Adipose tissue (tissue), 3 donors: ENCODE measurements around the gene DUSP8. TPM values are rescaled to one million over a fixed set of nuclear protein-coding genes. Genes with fewer than 3 reads are reported as not detected.

Source experiments
- H3K27ac ChIP-seq: one replicate; pipeline ENCODE4 v1.5.1; 2013; ENCODE audit warnings: low read depth, low read length
- WGBS, 3 donors: extraction: QIAGEN DNeasy Blood & Tissue Kit; methylation state at CpG; one replicate each; pipeline ENCODE4 v1.1.7; 2013; 5-methylcytosine and 5-hydroxymethylcytosine counted together
- polyA plus RNA-seq, 3 donors: library from polyadenylated mRNA; stranded (reverse); fragments of 200-250 nt; gene quantifications; one replicate each; pipeline ENCODE4 v1.2.3, GENCODE V29; 2013
- donor health status: healthy with polysubstance abuse.
- donor health status: Bipolar disorder and iron deficiency.
- donor health status: healthy.

The DUSP8 gene
- polyA plus RNA-seq, 3 donors = 4.2 to 7.5 (median 4.3) TPM

DNA sequence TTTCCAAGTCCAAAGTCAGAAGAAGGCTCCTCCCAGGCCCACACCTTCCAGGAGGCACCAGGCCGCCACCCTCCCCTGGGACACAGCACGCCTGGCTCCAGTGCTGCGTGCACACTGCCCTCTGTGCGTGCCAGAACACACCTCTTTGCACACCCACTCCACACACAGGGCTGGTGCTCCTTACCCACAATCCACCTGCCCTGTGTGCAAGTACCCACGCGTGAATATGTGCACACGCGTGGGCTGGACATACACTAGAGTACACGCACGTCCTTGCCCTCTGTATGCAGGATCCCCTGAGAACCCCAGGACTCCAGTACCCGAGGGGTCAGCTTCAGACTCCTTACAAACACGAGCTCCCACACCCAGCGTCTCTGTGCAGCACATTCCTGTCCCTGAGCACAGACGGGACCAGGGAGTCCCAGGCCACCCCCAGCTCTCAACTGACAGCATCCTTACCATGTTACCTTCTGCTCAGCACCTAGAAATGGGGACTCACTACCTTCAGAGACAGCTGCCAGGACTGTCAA, 2.8 kb downstream of the DUSP8 start:
- H3K27ac ChIP-seq = no peak overlapping the region
- WGBS, 3 donors = 72 to 82% (median 77%) methylated on average over 14 of the region's 14 CpGs

DNA sequence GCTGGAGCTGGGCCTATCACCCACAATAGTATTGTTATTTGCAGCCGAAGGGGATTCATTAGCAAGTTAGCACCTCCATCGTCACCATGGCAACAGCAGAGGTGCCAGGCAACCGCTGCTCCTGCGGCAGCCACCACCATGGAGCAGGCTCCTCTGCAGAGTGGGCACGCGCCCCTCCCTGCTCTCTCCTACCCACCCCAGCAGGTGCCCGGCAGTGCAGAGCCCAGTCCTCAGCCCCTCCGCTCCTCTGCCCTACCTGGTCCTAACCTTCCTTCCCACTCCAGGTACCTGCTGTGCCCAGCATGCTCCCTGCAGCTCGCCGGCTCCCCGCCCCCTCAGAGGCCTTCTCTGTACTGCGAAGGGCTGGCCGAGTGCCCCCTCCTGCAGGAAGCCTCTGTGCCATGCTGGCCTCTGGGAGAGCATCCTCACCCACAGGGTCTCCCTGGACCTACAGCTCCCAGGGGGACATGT, 3.6 kb downstream of the DUSP8 start:
- WGBS, 3 donors = 62 to 74% (median 69%) methylated on average over 12 to 13 of the region's 13 CpGs
- H3K27ac ChIP-seq = no peak overlapping the region

DNA sequence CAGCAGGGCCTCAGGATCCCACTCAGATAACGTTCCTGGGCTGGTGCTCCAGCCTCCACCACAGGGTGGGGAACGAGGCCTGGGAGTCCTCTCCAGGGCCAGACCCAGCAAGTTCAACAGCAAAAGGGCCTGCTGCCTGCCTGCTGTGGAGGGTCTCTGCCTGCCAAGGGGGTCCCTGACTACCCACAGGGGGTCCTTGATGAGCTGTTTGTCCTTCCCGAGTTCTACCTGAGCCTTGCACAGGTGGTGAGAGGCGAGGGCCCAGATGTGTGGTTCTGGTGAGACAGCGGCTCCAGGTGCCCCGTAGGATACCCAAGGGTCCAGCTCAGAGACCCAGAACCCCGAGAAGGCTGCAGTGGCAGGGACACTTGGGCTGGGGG, 4.4 kb downstream of the DUSP8 start:
- WGBS, 3 donors = 74 to 79% (median 75%) methylated on average over 7 of the region's 7 CpGs

DNA sequence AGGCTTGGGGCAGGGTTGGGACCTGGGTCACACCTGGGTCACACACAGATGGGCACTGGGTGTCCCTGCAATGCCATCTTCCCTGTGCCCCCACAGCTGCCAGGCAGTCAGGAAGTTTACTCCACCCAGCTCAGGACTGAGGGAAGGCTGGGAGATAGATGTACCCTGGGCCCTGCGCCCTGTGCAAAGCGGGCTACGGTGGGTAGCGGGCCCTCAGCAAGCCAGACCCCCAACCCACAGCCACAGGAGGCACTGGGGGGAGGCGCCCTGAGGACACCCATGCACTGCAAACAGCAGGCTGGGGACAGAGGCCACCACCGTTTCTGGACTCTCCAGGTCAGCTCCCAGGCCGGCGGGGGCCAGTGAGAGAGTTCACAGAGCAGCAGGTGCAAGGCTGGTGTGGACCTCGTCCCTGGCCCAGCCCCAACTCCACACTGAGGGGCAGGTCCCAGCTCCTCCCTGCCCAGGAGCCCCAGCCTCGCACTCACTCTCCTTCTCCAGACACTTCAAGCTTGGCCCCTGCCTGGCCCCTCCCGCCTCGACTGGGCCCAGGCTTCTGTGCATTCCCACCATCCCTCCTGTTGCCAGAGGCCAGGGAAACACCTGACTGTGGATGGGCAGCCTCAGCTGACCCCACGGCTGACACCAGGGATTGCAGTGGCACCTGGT, 4.9 kb downstream of the DUSP8 start:
- H3K27ac ChIP-seq = no peak overlapping the region
- WGBS, 3 donors = 70 to 86% (median 81%) methylated on average over 13 of the region's 13 CpGs

More for the DNA sequence above, 4.4 kb downstream of the DUSP8 start:
- H3K27ac ChIP-seq = no peak overlapping the region

DNA sequence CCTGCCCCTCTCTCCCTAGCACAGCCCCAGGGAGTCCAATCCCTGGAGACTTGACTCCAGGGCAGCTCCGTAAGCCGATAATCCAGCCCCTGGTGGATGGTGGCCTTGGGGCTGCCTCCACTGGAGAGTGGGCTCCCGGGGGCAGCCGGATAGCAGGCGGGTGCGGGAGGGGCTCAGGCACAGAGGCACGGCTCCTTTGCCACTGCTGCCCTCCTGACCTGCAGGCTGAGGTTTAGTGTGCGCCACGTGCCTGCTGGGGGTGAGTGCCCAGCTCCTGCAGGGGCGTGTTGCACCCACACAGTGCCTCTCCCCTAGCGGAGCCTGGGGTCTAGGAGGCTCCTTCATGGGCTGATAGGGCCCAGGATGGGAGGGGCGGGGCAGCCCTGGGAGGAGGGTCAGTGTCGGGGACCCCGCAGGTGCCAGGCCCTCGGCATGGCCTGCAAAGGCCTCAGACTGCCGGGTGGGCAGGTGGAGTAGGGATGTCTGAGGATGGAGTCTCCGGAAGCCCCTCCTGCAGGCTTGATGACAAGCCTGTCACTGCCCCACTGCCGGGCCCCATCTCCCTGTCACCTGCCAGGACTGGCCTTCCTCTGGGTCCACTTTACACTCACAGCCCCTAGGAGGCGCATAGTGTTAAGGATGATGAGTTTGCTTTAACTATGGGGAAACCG, 5.6 kb downstream of the DUSP8 start:
- WGBS, 3 donors = 75 to 80% (median 80%) methylated on average over 16 to 20 of the region's 20 CpGs
- H3K27ac ChIP-seq = no peak overlapping the region

DNA sequence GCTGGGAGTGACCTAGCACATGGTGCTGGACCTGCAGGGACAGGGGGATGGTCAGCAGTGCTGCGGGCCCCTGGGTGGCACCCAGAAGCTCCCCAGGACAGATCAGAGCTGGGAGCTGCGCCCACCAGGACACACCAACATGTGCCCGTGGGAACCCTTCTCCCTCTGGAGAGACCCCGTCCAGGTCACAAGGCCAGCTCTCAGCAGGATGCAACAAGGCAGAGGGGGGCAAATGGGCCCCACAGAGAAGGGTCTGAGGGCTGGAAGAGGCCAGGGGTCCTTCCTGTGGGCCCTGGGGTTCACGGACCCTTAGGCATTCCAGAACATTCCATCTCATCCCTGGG, 6.2 kb downstream of the DUSP8 start:
- no peak overlapping the region for H3K27ac ChIP-seq

DNA sequence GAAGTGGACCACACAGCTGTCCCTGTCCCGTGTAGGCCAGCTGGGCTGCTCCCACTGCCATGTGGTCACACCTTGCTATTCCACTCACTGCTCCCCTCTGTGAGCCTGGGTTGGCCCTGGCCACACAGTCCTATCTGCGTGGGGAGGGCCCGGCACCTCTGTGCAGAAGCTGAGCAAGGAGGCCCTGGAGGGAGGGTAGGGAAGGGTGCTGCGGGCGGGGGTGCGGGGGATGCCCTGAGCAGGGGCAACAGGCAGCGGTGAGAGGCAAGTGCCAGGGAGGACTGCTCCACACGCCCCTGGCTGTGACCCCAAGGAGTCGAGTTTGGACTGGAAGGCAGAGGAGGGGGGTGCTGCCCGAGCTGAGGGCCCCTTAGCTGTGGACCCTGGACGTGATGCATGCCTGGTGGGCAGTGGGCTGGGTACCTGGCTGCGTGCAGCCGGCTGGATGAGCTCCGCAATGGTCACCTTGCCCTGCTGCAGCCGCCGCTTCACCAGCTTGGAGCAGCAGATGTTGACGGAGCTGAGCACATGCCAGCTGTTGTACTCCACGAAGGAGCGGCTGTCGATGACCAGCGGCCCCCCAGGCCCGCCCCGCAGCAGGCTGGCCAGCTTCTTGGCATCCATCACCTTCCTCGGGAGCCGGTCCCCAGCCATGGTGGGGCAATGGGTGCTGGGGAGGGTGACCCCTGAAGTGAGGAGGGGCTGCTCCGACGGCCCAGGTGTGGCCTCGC, 6.7 kb downstream of the DUSP8 start:
- 85 to 87% (median 87%) methylated on average over 28 of the region's 28 CpGs for WGBS, 3 donors
- no peak overlapping the region for H3K27ac ChIP-seq

More for the DNA sequence above, 6.2 kb downstream of the DUSP8 start:
- WGBS, 3 donors = 81 to 98% (median 92%) methylated on average over 5 of the region's 5 CpGs

DNA sequence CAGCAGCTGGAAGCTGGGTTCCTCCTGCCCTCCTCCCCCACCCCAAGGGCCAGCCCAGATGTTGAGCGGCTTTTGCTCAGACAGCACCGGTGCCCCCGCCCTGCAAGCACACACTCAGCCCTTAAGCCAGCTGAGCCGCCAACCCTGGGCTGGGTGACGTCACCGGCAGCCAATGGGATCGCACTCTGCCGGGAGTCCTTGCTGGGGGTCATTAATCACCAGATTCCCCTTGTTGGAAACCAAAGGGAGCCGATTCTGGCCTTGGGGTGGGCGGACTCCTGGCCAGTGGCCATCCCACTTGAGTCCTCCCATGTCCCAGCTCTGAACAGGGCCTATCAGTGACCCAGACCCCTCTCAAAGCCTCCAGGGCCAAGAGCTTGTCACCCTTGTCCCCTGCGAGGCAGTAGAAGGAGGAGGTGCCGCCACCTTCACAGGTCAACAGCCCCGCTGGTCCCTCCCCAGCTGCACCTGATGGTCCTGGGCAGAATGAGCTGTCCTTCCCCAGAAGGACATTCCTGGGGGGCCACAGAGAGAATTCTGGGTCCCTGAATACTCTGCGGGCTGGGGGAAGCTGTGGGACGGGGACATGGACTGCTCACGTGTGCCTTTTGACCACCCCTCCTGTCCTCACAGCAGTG, 7.4 kb downstream of the DUSP8 start:
- 33 to 51% (median 38%) methylated on average over 16 of the region's 16 CpGs for WGBS, 3 donors
- no peak overlapping the region for H3K27ac ChIP-seq

DNA sequence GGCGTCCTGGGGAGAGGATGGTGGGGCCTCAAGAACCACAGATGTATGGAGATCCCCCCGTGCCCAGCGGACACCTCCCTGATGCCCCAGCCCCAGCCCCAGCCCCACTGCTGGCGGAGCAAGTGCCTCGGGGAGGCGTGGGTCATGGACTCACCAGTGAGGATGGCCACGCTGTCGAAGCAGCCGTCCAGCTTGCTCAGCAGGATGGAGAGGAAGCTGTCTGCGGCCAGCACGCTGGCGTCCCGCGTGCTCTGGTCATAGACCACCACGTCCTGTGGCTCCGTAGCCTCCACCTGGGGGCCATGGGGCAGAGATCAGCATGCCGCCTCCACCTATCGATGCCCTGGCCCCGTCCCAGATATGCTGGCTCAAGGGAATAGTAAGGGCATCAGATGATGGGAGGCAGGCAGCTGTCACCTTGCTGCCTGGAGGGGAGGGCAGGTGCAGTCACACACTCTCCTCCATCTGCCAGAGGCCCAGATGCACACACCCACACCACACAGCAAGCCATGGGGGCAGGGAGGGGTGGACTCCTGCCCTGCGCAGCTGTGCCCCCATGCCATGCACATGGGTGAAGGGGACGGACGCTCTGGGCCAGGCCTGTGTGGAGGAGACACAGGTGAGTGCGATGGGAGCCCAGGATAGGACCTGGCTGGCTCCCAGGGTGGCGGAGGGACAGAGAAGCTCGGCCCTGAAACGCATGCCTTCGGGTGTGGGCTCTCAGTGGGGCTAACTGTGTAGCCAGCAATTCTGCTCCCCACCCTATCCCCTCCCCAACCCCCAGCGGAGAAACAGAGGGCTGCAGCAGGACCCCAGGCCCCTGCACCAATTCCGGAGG, 8.2 kb downstream of the DUSP8 start:
- no peak overlapping the region for H3K27ac ChIP-seq
- WGBS, 3 donors = 73 to 80% (median 78%) methylated on average over 26 to 29 of the region's 29 CpGs

DNA sequence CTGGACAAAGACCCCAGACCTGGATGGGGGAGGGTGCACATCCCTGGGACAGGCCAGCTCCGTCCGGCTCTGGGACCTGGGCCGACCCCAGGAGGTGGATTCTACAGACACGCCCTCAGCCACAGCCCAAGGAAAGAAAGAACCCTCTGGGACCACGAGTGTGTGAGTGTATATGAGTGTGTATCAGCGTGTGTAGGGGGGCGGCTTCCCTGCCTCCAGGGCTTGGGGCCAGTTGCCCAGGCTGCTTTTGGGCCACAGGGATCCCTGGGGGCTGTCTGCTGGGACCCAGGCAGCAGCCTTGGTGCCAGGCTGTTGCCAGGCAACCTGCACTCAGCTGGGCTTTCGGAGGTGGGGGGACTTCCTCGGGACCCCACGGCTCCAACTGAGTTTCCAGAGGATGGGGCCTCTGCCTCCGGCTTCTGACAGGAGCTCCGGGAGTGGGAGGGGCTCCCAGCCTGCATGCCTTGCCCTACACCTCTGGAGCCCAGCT, 8.9 kb downstream of the DUSP8 start:
- WGBS, 3 donors = 69 to 80% (median 79%) methylated on average over 12 of the region's 12 CpGs
- H3K27ac ChIP-seq = no peak overlapping the region

DNA sequence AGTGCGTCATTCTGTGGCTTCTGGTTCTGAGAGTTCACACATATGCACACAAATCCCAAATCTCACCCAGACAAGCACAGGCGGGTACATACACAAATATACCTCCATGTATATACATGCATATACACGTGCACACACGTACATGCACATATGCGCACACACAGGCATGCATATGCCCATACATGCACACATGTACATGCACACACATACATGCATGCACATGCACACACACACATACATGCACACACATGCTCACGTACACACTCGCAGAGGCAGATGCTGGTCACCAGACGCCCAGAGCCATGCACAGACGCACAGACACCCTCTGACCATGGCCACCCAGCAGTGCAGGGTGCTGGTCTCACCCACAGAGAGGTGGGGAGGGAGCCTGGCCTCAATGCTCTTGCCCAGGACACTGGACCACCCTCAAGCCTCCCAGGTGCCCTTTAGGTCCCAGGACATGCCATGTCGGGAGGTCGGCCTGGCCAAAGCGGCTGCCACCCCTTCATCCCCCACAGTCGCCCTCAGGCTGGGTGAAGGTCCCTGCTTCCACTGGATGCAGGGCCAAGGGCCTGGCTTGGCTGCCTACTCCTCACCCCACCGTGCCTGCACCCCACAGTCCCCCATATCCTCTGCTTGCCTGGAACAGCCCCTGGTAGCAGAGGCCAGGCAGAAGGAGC, 9.5 kb downstream of the DUSP8 start:
- no peak overlapping the region for H3K27ac ChIP-seq
- 91 to 95% (median 94%) methylated on average over 14 of the region's 14 CpGs for WGBS, 3 donors

DNA sequence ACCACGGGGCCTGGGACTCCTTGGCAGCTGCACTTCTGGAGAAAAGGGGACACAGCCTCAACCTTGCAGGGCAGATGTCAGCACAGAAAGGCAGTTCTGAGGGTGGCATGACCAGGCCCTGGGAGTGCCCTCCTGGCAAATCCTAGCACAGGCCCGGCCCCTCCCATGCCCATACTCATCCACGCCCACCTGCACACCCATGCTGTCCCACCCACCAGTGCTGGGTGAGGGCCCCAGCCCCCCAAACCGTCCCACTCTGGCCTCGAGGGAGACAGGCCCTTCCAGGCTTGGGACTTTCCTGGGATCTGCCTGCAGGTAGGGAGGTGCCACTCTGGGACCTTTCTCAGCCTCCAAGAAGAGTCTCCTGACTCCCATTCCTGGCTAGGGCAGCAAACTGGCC, 10.1 kb downstream of the DUSP8 start:
- H3K27ac ChIP-seq = no peak overlapping the region
- 74 to 92% (median 88%) methylated on average over 5 of the region's 5 CpGs for WGBS, 3 donors

DNA sequence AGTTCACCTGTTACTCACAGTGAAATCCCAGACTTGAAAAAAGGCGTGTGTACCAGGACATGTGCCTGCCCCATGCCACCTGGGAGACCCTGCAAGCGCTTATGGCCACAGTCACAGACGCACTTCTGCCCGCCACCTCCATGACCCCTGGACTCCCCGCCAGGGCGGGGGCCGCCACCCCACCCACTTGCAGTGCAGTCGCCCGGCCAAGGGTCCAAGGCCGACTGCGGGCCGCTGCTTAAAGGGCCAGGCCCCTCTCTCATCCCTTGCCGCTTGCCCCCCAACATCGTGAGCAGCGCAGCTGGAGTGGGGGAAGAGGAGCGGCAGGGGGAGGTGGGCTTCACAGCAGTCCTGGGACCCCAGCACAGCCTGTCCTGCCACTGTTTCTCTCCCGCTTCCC, 10.8 kb downstream of the DUSP8 start:
- whole genome bisulfite sequencing, 3 donors = 92 to 93% (median 92%) methylated on average over 17 of the region's 17 CpGs
- H3K27ac ChIP-seq = no peak overlapping the region

DNA sequence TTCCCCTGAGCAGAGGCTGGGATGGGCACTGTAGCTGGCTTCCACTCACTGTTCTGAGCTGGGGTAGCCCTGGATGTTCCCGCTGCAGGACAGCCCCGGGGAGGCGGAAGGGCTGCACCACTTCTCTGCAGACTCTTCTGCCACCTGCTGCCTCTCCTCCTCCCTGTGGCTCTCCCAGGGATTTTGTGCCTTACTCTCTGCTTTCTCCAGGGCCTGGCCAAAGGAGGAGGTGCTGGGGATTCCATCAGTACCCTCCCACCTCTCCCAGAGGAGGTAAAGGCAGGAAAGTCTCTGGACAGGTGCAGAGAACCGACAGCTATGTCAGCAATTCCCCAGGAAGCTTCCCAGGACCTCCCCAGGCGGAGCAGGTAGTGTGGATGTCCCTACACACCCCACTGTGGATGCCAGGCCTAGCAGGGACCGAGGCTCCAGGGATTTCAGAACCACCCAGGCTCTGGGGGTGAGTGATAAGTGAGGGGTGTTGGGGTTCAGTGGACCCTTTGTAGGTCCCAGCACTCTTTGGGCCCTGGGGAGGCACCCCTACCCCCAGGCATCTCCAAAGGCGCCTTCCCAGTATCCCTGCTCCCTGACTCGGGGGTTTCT, 11.3 kb downstream of the DUSP8 start:
- H3K27ac ChIP-seq = no peak overlapping the region
- WGBS, 3 donors = 79 to 92% (median 86%) methylated on average over 8 of the region's 8 CpGs

DNA sequence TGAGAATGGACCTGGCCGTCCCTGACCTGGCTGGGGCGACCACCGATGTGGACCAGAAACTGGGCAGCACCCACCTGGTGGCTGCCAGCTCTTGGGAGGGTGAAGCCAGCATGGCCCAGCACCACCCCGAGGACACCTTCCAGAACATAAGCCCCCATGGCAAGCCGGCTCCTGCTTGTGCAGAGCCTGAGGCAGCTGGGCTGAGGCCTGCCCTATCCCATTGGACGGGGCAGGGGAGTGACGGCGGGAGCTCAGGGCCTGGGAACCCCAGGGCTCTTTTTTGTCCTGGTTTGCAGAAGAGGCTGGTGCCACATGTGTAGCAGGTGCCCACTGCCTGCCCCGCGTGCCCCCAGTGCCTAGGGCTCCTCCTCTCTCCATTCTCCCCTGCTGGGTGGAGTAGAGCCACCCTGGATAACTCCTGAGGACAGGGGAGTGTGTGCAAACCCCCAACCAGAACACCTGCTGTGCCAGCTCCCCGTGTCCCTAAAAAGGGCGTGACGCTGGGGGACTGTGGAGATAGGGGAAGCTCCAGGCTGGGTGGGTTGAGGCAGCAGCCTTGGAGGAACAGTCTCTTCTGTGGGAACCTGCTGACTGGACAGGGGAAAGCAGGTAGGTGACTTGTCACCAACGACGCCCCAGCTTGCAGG, 11.9 kb downstream of the DUSP8 start:
- 78 to 92% (median 84%) methylated on average over 13 to 15 of the region's 15 CpGs for WGBS, 3 donors
- H3K27ac ChIP-seq = no peak overlapping the region

DNA sequence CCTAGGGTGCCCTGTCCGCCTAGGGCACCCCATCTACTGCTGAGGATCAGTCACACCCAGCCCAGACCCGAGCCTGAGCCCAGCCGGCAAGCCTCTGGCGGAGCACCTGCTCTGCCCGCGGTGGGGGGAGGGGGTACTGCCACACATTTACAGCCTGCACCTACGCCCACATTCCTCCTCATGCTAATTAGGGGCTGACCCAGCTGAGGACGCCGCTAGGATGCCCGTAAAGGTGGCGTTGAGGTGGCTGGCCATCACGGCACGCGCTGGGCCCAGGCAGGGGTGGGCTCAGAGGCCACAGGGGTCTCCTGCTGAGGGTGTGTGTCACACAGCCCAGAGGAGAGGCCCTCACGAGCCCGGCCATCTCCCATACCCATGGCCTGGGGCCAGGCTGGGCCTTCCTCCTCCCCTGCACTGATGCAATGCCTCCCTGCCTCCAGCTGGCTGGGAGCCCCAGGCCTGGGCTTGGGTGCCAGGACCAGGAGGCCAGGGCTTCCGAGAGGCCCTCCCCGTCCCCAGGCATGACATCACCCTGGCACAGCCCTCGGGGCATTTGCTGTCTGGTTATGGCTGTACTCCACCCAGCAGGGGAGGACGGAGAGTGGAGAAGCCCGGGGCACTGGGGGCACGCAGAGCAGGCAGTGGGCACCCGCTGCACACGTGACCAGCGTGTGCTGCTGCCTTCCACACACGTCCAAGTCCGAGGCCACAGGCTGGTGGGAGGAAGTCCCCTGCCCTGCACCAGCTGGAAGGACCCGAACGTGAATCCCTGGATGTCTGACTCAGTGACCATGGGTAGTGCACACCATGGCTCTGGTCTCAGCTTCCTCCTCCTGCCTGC, 12.7 kb downstream of the DUSP8 start:
- 42 to 58% (median 51%) methylated on average over 26 to 29 of the region's 29 CpGs for WGBS, 3 donors
- H3K27ac ChIP-seq = no peak overlapping the region
